Keratinocyte (primary cell): Measurements from ENCODE around the gene SMARCA1. TPM values are rescaled to one million over a fixed set of nuclear protein-coding genes. Genes with fewer than 3 reads are reported as not detected.

Experiments
- DNase-seq: peaks from one replicate; pipeline ENCODE4 v3.0.0-alpha.2; 2011; ENCODE audit warnings: low read depth, missing footprints, low spot score
- FAIRE-seq: peaks from 2 replicates; lab custom pipeline; 2011; peaks lifted over from hg19 to GRCh38; lab: Jason Lieb, UNC
- H2AFZ ChIP-seq: 2 replicates; pipeline ENCODE4 v1.6.0; 2012; ENCODE audit warnings: low read length, control low read depth, inconsistent platforms; ENCODE audit not compliant: control insufficient read depth
- H3K27ac ChIP-seq: 2 replicates; pipeline ENCODE4 v1.5.1; 2011; ENCODE audit warnings: low read length; ENCODE audit not compliant: control insufficient read depth, insufficient read depth
- H3K27me3 ChIP-seq: 3 replicates; pipeline ENCODE4 v1.6.0; 2011; ENCODE audit warnings: low read length; ENCODE audit not compliant: control insufficient read depth, insufficient read depth; ENCODE audit errors: extremely low read depth
- H3K36me3 ChIP-seq, 2 experiments: 2 replicates in 1 of 2; 3 replicates in 1 of 2; pipeline ENCODE4 v1.5.1; 2011; ENCODE audit warnings: low read length in 2 of 2, mild to moderate bottlenecking in 1 of 2; ENCODE audit not compliant: control insufficient read depth in 2 of 2, insufficient read depth in 2 of 2; ENCODE audit errors: extremely low read depth in 1 of 2
- H3K4me1 ChIP-seq: 3 replicates; pipeline ENCODE4 v1.5.1; 2011; ENCODE audit warnings: low read length; ENCODE audit not compliant: control insufficient read depth, insufficient read depth; ENCODE audit errors: extremely low read depth
- H3K4me2 ChIP-seq: 3 replicates; pipeline ENCODE4 v1.6.0; 2011; ENCODE audit warnings: low read depth, low read length; ENCODE audit not compliant: control insufficient read depth, insufficient read depth; ENCODE audit errors: extremely low read depth
- H3K4me3 ChIP-seq, 3 experiments: fragments of 200-600 bp in 1 of 3; sonication (generic) in 1 of 3; 2 replicates in 2 of 3; 3 replicates in 1 of 3; pipeline ENCODE4 v1.5.1; 2011 to 2016; ENCODE audit warnings: low read length in 3 of 3, mild to moderate bottlenecking in 3 of 3, control low read depth in 2 of 3, inconsistent platforms in 1 of 3, low read depth in 1 of 3, mixed read lengths in 1 of 3, mixed run types in 1 of 3, moderate library complexity in 1 of 3; ENCODE audit not compliant: control insufficient read depth in 2 of 3, insufficient read depth in 2 of 3; ENCODE audit errors: extremely low read depth in 1 of 3
- H3K79me2 ChIP-seq: 2 replicates; pipeline ENCODE4 v1.6.0; 2012; ENCODE audit warnings: low read length; ENCODE audit not compliant: control insufficient read depth, insufficient read depth
- H3K9ac ChIP-seq: 3 replicates; pipeline ENCODE4 v1.6.0; 2011; ENCODE audit warnings: low read length; ENCODE audit not compliant: control insufficient read depth, insufficient read depth; ENCODE audit errors: extremely low read depth
- H3K9me1 ChIP-seq: 3 replicates; pipeline ENCODE4 v1.6.0; 2011; ENCODE audit warnings: low read length; ENCODE audit not compliant: control insufficient read depth, insufficient read depth; ENCODE audit errors: extremely low read depth
- H3K9me3 ChIP-seq: 2 replicates; pipeline ENCODE4 v1.5.1; 2012; ENCODE audit warnings: low read depth, low read length; ENCODE audit not compliant: control insufficient read depth
- H4K20me1 ChIP-seq: 3 replicates; pipeline ENCODE4 v1.6.0; 2011; ENCODE audit warnings: low read length; ENCODE audit not compliant: control insufficient read depth, insufficient read depth; ENCODE audit errors: extremely low read depth
- CTCF ChIP-seq, 3 experiments: IDR thresholded peaks in 1 of 3; conservative IDR thresholded peaks in 1 of 3; optimal IDR thresholded peaks in 1 of 3; 2 replicates in 2 of 3; 3 replicates in 1 of 3; pipeline versions ENCODE3 to v1.5.1; 2011; ENCODE audit warnings: low read length in 3 of 3, mild to moderate bottlenecking in 3 of 3, moderate library complexity in 2 of 3, control low read depth in 1 of 3, inconsistent platforms in 1 of 3; ENCODE audit not compliant: insufficient read depth in 2 of 3; ENCODE audit errors: extremely low read depth in 1 of 3
- EZH2 ChIP-seq: IDR thresholded peaks from one replicate; pipeline ENCODE4 v1.6.1; 2012; ENCODE audit warnings: inconsistent platforms, mild to moderate bottlenecking, low read length, moderate library complexity
- dilution Hi-C: fragments of 300-500 bp; cut with MboI; formaldehyde crosslinking; loops from one replicate; pipeline ENCODE4 v1.7.0; 2020; ENCODE audit warnings: low sequenced_read_pairs; ENCODE audit not compliant: extremely low pct_ligation_motif_present
- polyA plus RNA-seq, 5 experiments: library from polyadenylated mRNA; depleted of rRNA in 3 of 5; stranded (reverse) in 3 of 5; stranded (forward) in 1 of 5; unstranded in 1 of 5; fragments of >200 nt; gene quantifications; 1 replicate in 1 of 5; 2 replicates in 3 of 5; 3 replicates in 1 of 5; pipeline versions ENCODE4 v1.2.1 to v1.2.3, GENCODE V29; 2011 to 2012; ENCODE audit warnings: missing spikeins in 2 of 5, low read depth in 1 of 5, low replicate concordance in 1 of 5

Gene SMARCA1
- polyA plus RNA-seq, 1 donor (not counting 4 experiments of a cell fraction or from before 2014, with no cell fraction given), result 21.6 TPM

- H2AFZ ChIP-seq, result no peak overlapping the region
- no peak for FAIRE-seq
Measured at GRCh38 chrX:129449148-129449547, 74.1 kb downstream of the SMARCA1 start.

GRCh38 chrX:129445436-129445835 is 77.9 kb downstream of the SMARCA1 start:
- H3K27me3 ChIP-seq, result no peaks in the 10 kb centered on the region

More at GRCh38 chrX:129449148-129449547, 74.1 kb downstream of the SMARCA1 start:
- no peak overlapping the region for H3K27ac ChIP-seq
- DNase-seq, result no peak
- no peak for TF ChIP-seq EZH2
- no peak overlapping the region for H3K4me3 ChIP-seq
- H3K9me3 ChIP-seq, result no peaks in the 10 kb centered on the region
- no peaks in the 10 kb centered on the region for H4K20me1 ChIP-seq
- no peaks in the 10 kb centered on the region for H3K4me1 ChIP-seq
- no peaks in the 10 kb centered on the region for H3K36me3 ChIP-seq
- no peak overlapping the region for H3K4me2 ChIP-seq
- no peaks in the 10 kb centered on the region for H3K79me2 ChIP-seq
- H3K9me1 ChIP-seq, result no peaks in the 10 kb centered on the region
- H3K9ac ChIP-seq, result no peak overlapping the region
- H3K27me3 ChIP-seq, result no peaks in the 10 kb centered on the region
- dilution Hi-C loops, result no loop called here

More at GRCh38 chrX:129445436-129445835, 77.9 kb downstream of the SMARCA1 start:
- no peaks in the 10 kb centered on the region for H4K20me1 ChIP-seq
- no peak overlapping the region for H3K4me2 ChIP-seq
- no peak overlapping the region for H3K27ac ChIP-seq
- H2AFZ ChIP-seq, result no peak overlapping the region
- H3K9me3 ChIP-seq, result no peaks in the 10 kb centered on the region
- DNase-seq (no peak), FAIRE-seq (no peak)
- no peak overlapping the region for H3K9ac ChIP-seq
- H3K79me2 ChIP-seq, result no peaks in the 10 kb centered on the region
- no peak overlapping the region for H3K4me3 ChIP-seq
- dilution Hi-C loops, result no loop called here
- TF ChIP-seq CTCF (optimal IDR thresholded peaks at IDR 0.05 in 1 of 3, IDR thresholded peaks at IDR 0.05 in 1 of 3, conservative IDR thresholded peaks at IDR 0.05 in 1 of 3; ENCODE audit: extremely low read depth in 1 of 3, insufficient read depth in 2 of 3, low read length in 3 of 3) (no peak), EZH2 (no peak)
- no peaks in the 10 kb centered on the region for H3K36me3 ChIP-seq
- no peaks in the 10 kb centered on the region for H3K4me1 ChIP-seq
- no peaks in the 10 kb centered on the region for H3K9me1 ChIP-seq
